Smooth muscle cell (in vitro differentiated cells): Measurements from ENCODE around the gene SS18L1. TPM values are rescaled to one million over a fixed set of nuclear protein-coding genes. Genes with fewer than 3 reads are reported as not detected.

Experiments used
- DNase-seq: peaks from one replicate; lab custom pipeline; 2025; ENCODE audit not compliant: unreplicated experiment; lab: John Stamatoyannopoulos, UW
- H2AFZ ChIP-seq: fragments of 200-600 bp; sonication (generic); 2 replicates; pipeline ENCODE4 v1.6.0; 2016; ENCODE audit warnings: antibody characterized with exemption, low read depth, mild to moderate bottlenecking
- H3F3A ChIP-seq: fragments of 200-600 bp; sonication (generic); 2 replicates; pipeline ENCODE4 v1.6.0; 2017; ENCODE audit warnings: antibody characterized with exemption, low read depth
- H3K27ac ChIP-seq: fragments of 200-600 bp; sonication (generic); 2 replicates; pipeline ENCODE4 v1.5.1; 2016; ENCODE audit warnings: low read depth, mild to moderate bottlenecking
- H3K27me3 ChIP-seq: fragments of 200-600 bp; sonication (generic); 2 replicates; pipeline ENCODE4 v1.6.1; 2016; ENCODE audit warnings: low read depth, mild to moderate bottlenecking
- H3K36me3 ChIP-seq: fragments of 200-600 bp; sonication (generic); 2 replicates; pipeline ENCODE4 v1.5.1; 2016; ENCODE audit warnings: low read depth
- H3K4me1 ChIP-seq: fragments of 200-600 bp; sonication (generic); 2 replicates; pipeline ENCODE4 v1.5.1; 2016; ENCODE audit warnings: low read depth
- H3K4me2 ChIP-seq: fragments of 200-600 bp; sonication (generic); 2 replicates; pipeline ENCODE4 v1.6.0; 2016; ENCODE audit warnings: mild to moderate bottlenecking
- H3K4me3 ChIP-seq: fragments of 200-600 bp; sonication (generic); 2 replicates; pipeline ENCODE4 v1.5.1; 2016; ENCODE audit warnings: mild to moderate bottlenecking
- H3K79me2 ChIP-seq: fragments of 200-600 bp; sonication (generic); 2 replicates; pipeline ENCODE4 v1.6.0; 2016; ENCODE audit warnings: low read depth, mild to moderate bottlenecking
- H3K9ac ChIP-seq: fragments of 200-600 bp; sonication (generic); 2 replicates; pipeline ENCODE4 v1.6.0; 2016; ENCODE audit warnings: low read depth
- H3K9me3 ChIP-seq: fragments of 200-600 bp; sonication (generic); replicated peaks from 2 replicates; pipeline ENCODE4 v1.5.1; 2016; ENCODE audit warnings: low read depth
- H4K20me1 ChIP-seq: fragments of 200-600 bp; sonication (generic); 2 replicates; pipeline ENCODE4 v1.6.0; 2016; ENCODE audit warnings: low read depth
- WGBS: methylation state at CpG from one replicate; pipeline ENCODE4 v1.1.7; 2016; ENCODE audit warnings: low lambda C conversion rate; 5-methylcytosine and 5-hydroxymethylcytosine counted together
- polyA plus RNA-seq: library from polyadenylated mRNA; unstranded; fragments of >200 nt; fragmentation: Nextera tagmentation; extraction: Ambion mirVana; gene quantifications from 2 replicates; pipeline ENCODE4 v1.2.1, GENCODE V29; 2016
- total RNA-seq: library from RNA; depleted of rRNA; stranded (reverse); fragments of >200 nt; gene quantifications from 2 replicates; pipeline ENCODE4 v1.2.3, GENCODE V29; 2014
- TF ChIP-seq, protein P1 (sequence below): fragments of 200-600 bp; sonication (generic); IDR thresholded peaks from 2 replicates; pipeline ENCODE4 v1.5.1; 2017; ENCODE audit warnings: borderline replicate concordance, mild to moderate bottlenecking, antibody characterized with exemption; ENCODE audit not compliant: insufficient read depth, poor library complexity, severe bottlenecking

SS18L1 gene
- total and polyA plus RNA-seq, 2 experiments from 2014 or later: 2.3 to 10.1 TPM

DNA sequence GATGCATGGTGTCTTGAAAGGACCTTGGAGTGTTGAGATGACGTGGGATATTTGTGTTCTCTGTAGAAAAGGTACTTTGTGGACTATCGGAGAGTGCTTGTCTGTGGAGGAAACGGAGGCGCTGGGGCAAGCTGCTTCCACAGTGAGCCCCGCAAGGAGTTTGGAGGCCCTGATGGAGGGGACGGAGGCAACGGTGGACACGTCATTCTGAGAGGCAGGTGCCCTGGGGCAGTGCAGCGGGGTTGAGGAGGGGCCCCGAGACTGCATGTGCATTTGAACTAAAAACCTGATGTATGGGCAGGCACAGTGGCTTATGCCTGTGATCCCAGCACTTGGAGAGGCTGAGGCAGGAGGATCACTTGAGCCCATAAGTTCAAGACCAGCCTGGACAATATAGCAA lies 52.2 kb downstream of the SS18L1 start:
- DNase-seq: no peak
- no peak overlapping the region for H3K9ac ChIP-seq
- H3K4me3 ChIP-seq: no peak overlapping the region
- WGBS: 93% methylated on average over 10 of the region's 10 CpGs
- peaks cover 18% of the 10 kb centered on the region for H3K79me2 ChIP-seq
- no peak overlapping the region for H2AFZ ChIP-seq
- H3K4me2 ChIP-seq: no peak overlapping the region
- H4K20me1 ChIP-seq: peaks cover 50% of the 10 kb centered on the region
- no peaks in the 10 kb centered on the region for H3K27me3 ChIP-seq
- H3K27ac ChIP-seq: no peak overlapping the region
- TF ChIP-seq, protein P1, sequence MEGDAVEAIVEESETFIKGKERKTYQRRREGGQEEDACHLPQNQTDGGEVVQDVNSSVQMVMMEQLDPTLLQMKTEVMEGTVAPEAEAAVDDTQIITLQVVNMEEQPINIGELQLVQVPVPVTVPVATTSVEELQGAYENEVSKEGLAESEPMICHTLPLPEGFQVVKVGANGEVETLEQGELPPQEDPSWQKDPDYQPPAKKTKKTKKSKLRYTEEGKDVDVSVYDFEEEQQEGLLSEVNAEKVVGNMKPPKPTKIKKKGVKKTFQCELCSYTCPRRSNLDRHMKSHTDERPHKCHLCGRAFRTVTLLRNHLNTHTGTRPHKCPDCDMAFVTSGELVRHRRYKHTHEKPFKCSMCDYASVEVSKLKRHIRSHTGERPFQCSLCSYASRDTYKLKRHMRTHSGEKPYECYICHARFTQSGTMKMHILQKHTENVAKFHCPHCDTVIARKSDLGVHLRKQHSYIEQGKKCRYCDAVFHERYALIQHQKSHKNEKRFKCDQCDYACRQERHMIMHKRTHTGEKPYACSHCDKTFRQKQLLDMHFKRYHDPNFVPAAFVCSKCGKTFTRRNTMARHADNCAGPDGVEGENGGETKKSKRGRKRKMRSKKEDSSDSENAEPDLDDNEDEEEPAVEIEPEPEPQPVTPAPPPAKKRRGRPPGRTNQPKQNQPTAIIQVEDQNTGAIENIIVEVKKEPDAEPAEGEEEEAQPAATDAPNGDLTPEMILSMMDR: no peak
- no peaks in the 10 kb centered on the region for H3K9me3 ChIP-seq
- peaks cover 10% of the 10 kb centered on the region for H3K36me3 ChIP-seq
- no peaks in the 10 kb centered on the region for H3K4me1 ChIP-seq
- H3F3A ChIP-seq: no peaks in the 10 kb centered on the region

DNA sequence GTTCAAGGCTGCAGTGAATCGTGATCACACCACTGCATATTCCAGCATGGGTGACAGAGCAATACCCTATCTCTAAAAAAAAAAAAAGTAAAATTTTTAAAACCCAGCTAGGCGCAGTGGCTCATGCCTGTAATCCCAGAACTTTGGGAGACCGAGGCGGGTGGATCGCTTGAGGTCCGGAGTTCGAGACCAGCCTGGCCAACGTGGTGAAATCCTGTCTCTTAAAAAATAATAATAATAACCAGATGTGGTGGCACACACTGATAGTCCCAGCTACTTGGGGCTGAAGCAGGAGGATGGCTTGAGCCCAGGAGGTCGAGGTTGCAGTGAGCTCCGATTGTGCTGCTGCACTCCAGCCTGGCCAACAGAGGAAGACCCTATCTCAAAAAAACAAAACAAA lies 52.7 kb downstream of the SS18L1 start:
- Histone ChIP-seq H3K4me3 (no peak overlapping the region), H3K27me3 (no peaks in the 10 kb centered on the region), H3K27ac (no peak overlapping the region), H3K4me2 (no peak overlapping the region), H3K4me1 (no peaks in the 10 kb centered on the region), H3K36me3 (peaks cover 10% of the 10 kb centered on the region), H4K20me1 (peaks cover 44% of the 10 kb centered on the region), H3F3A (no peaks in the 10 kb centered on the region), H3K9ac (no peak overlapping the region), H3K79me2 (peaks cover 15% of the 10 kb centered on the region), H3K9me3 (no peaks in the 10 kb centered on the region), H2AFZ (no peak overlapping the region)
- no peak for DNase-seq
- WGBS: 98% methylated on average over 10 of the region's 10 CpGs
- TF ChIP-seq, protein P1: no peak

DNA sequence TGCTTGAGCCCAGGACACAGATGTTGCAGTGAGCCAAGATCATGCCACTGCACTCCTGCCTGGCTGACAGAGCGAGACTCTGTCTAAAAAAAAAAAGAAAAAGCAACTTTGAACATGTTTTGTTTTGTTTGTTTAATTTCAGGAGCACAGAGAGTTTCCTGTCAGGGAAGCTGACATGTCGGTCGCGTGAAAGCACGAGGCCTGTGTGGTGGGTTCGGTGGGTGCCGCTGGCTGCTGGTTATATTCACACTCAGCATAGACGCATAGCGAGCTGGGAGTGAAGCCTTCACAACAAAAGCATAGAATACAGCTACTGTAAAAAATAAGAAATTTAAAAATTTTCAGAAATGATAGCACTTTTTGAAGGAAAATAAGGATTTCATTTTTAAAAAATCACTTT lies 53.7 kb downstream of the SS18L1 start:
- Histone ChIP-seq H3F3A (no peaks in the 10 kb centered on the region), H3K4me1 (no peaks in the 10 kb centered on the region), H3K4me3 (no peak overlapping the region), H3K27ac (no peak overlapping the region), H2AFZ (no peak overlapping the region), H3K9ac (no peak overlapping the region), H3K4me2 (no peak overlapping the region), H3K79me2 (peaks cover 10% of the 10 kb centered on the region), H3K36me3 (peaks cover 10% of the 10 kb centered on the region), H4K20me1 (peaks cover 36% of the 10 kb centered on the region), H3K9me3 (no peaks in the 10 kb centered on the region), H3K27me3 (no peaks in the 10 kb centered on the region)
- TF ChIP-seq, protein P1: no peak
- 87% methylated on average over 9 of the region's 9 CpGs for WGBS
- no peak for DNase-seq

DNA sequence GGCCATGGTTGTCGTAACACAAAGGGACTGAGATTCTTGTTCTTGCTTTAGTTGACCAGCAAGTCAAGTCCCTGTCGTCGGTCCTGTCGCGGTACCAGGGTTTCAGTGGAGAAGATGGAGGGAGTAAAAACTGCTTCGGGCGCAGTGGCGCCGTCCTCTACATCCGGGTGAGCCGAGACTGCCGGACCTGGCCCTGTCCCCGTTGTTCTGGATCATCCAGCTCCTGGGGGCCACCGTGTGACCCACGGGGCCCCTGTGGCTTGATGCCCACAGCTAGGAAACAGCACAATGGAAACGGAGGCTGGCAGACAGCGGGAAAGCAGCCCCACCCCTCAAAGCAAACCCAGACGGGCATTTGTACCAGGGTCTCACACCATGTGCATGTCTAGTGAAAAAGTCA lies 54.2 kb downstream of the SS18L1 start:
- TF ChIP-seq, protein P1: no peak
- H3K4me1 ChIP-seq: no peaks in the 10 kb centered on the region
- H3K27me3 ChIP-seq: no peaks in the 10 kb centered on the region
- H4K20me1 ChIP-seq: peaks cover 31% of the 10 kb centered on the region
- H3K9me3 ChIP-seq: no peaks in the 10 kb centered on the region
- WGBS: 97% methylated on average over 18 of the region's 18 CpGs
- H3K4me2 ChIP-seq: no peak overlapping the region
- no peaks in the 10 kb centered on the region for H3F3A ChIP-seq
- H3K79me2 ChIP-seq: peaks cover 7% of the 10 kb centered on the region
- H2AFZ ChIP-seq: no peak overlapping the region
- no peak overlapping the region for H3K9ac ChIP-seq
- DNase-seq: no peak
- H3K4me3 ChIP-seq: no peak overlapping the region
- no peak overlapping the region for H3K27ac ChIP-seq
- H3K36me3 ChIP-seq: peaks cover 10% of the 10 kb centered on the region
